H9 (cell line): ENCODE results near the gene DPP6. TPM values are rescaled to one million over a fixed set of nuclear protein-coding genes. Genes with fewer than 3 reads are reported as not detected.

Source experiments
- DNase-seq: peaks from one replicate; pipeline ENCODE4 v3.0.0-alpha.2; 2017
- H2AFZ ChIP-seq: one replicate; pipeline ENCODE4 v1.6.1; 2013; ENCODE audit warnings: mild to moderate bottlenecking, low read length, control low read depth, moderate library complexity
- H2AK5ac ChIP-seq: 2 replicates; pipeline ENCODE4 v1.6.1; 2013; ENCODE audit warnings: low read length, control low read depth, mixed read lengths; ENCODE audit not compliant: insufficient read length
- H2BK120ac ChIP-seq: one replicate; pipeline ENCODE4 v1.6.1; 2013; ENCODE audit warnings: low read depth, mild to moderate bottlenecking, low read length, control low read depth, inconsistent platforms; ENCODE audit not compliant: poor library complexity, severe bottlenecking
- H2BK12ac ChIP-seq: 2 replicates; pipeline ENCODE4 v1.6.1; 2013; ENCODE audit warnings: low read length, control low read depth, mixed read lengths, low read depth; ENCODE audit not compliant: insufficient read length
- H2BK15ac ChIP-seq: 2 replicates; pipeline ENCODE4 v1.6.1; 2013; ENCODE audit warnings: low read depth, low read length, control low read depth
- H2BK20ac ChIP-seq: one replicate; pipeline ENCODE4 v1.6.1; 2013; ENCODE audit warnings: low read depth, mild to moderate bottlenecking, low read length, control low read depth, inconsistent platforms; ENCODE audit not compliant: poor library complexity, severe bottlenecking
- H2BK5ac ChIP-seq: 2 replicates; pipeline ENCODE4 v1.6.1; 2013; ENCODE audit warnings: low read length, control low read depth, mixed read lengths; ENCODE audit not compliant: insufficient read length
- H3K14ac ChIP-seq: 2 replicates; pipeline ENCODE4 v1.6.1; 2013; ENCODE audit warnings: low read length, control low read depth; ENCODE audit not compliant: insufficient read depth
- H3K18ac ChIP-seq: 2 replicates; pipeline ENCODE4 v1.6.1; 2013; ENCODE audit warnings: low read depth, mild to moderate bottlenecking, mixed read lengths, low read length, control low read depth; ENCODE audit not compliant: insufficient read length
- H3K23ac ChIP-seq: 2 replicates; pipeline ENCODE4 v1.6.1; 2013; ENCODE audit warnings: low read length, control low read depth, mixed read lengths, low read depth; ENCODE audit not compliant: insufficient read length
- H3K23me2 ChIP-seq: 2 replicates; pipeline ENCODE4 v1.6.1; 2013; ENCODE audit warnings: low read depth, mild to moderate bottlenecking, mixed read lengths, low read length, control low read depth; ENCODE audit not compliant: insufficient read length, poor library complexity, severe bottlenecking
- H3K27ac ChIP-seq: 2 replicates; pipeline ENCODE4 v1.5.1; 2013; ENCODE audit warnings: low read length, control low read depth, mixed read lengths, low read depth; ENCODE audit not compliant: insufficient read length
- H3K27me3 ChIP-seq: 2 replicates; pipeline ENCODE4 v1.6.1; 2013; ENCODE audit warnings: low read length, control low read depth, inconsistent platforms; ENCODE audit not compliant: insufficient read depth
- H3K4ac ChIP-seq: 2 replicates; pipeline ENCODE4 v1.6.1; 2013; ENCODE audit warnings: low read depth, mild to moderate bottlenecking, control low read depth, inconsistent platforms, low read length, moderate library complexity
- H3K4me1 ChIP-seq: 2 replicates; pipeline ENCODE4 v1.6.1; 2013; ENCODE audit warnings: low read length, control low read depth, inconsistent platforms; ENCODE audit not compliant: insufficient read depth
- H3K4me2 ChIP-seq: 2 replicates; pipeline ENCODE4 v1.6.1; 2013; ENCODE audit warnings: low read length, control low read depth, mixed read lengths; ENCODE audit not compliant: insufficient read length, insufficient read depth
- H3K56ac ChIP-seq: 2 replicates; pipeline ENCODE4 v1.6.1; 2013; ENCODE audit warnings: low read depth, mild to moderate bottlenecking, mixed read lengths, low read length, control low read depth; ENCODE audit not compliant: insufficient read length
- H3K79me1 ChIP-seq: 2 replicates; pipeline ENCODE4 v1.6.1; 2013; ENCODE audit warnings: low read depth, mild to moderate bottlenecking, moderate library complexity, low read length, control low read depth, inconsistent platforms; ENCODE audit not compliant: insufficient read depth, poor library complexity, severe bottlenecking
- H3K79me2 ChIP-seq: 2 replicates; pipeline ENCODE4 v1.6.1; 2013; ENCODE audit warnings: low read length, control low read depth, inconsistent platforms; ENCODE audit not compliant: insufficient read depth
- H3K9ac ChIP-seq: 2 replicates; pipeline ENCODE4 v1.6.1; 2013; ENCODE audit warnings: low read length, control low read depth, mixed read lengths; ENCODE audit not compliant: insufficient read length; ENCODE audit errors: extremely low read depth
- H3K9me3 ChIP-seq: one replicate; pipeline ENCODE4 v1.6.1; 2013; ENCODE audit warnings: low read depth, low read length, inconsistent platforms; ENCODE audit not compliant: control insufficient read depth
- H3T11ph ChIP-seq: one replicate; pipeline ENCODE4 v1.6.1; 2013; ENCODE audit warnings: mild to moderate bottlenecking, low read length, control low read depth, inconsistent platforms
- H4K20me1 ChIP-seq: one replicate; pipeline ENCODE4 v1.6.1; 2013; ENCODE audit not compliant: control insufficient read depth, insufficient read length, insufficient read depth
- H4K5ac ChIP-seq: 2 replicates; pipeline ENCODE4 v1.6.1; 2013; ENCODE audit warnings: low read depth, mild to moderate bottlenecking, mixed read lengths, low read length, control low read depth; ENCODE audit not compliant: insufficient read length
- H4K8ac ChIP-seq: replicated peaks from 2 replicates; pipeline ENCODE4 v1.6.1; 2013; ENCODE audit warnings: low read length, control low read depth, mixed read lengths, low read depth; ENCODE audit not compliant: insufficient read length
- H4K91ac ChIP-seq: 2 replicates; pipeline ENCODE4 v1.6.1; 2013; ENCODE audit warnings: low read depth, mild to moderate bottlenecking, moderate library complexity, mixed read lengths, low read length, control low read depth; ENCODE audit not compliant: insufficient read length
- H3K27ac Mint-ChIP-seq, 3 experiments: 2 replicates in 2 of 3; 3 replicates in 1 of 3; pipeline ENCODE4 v1.8.0; 2020 to 2021; ENCODE audit warnings: mixed read lengths in 3 of 3, mild to moderate bottlenecking in 1 of 3, moderate library complexity in 1 of 3
- H3K27me3 Mint-ChIP-seq: 2 replicates; pipeline ENCODE4 v1.8.0; 2021; ENCODE audit warnings: low read depth, mild to moderate bottlenecking, moderate library complexity, mixed read lengths
- H3K36me3 Mint-ChIP-seq, 3 experiments: 2 replicates in 2 of 3; 3 replicates in 1 of 3; pipeline ENCODE4 v1.8.0; 2020 to 2021; ENCODE audit warnings: low read depth in 3 of 3, mixed read lengths in 3 of 3; ENCODE audit not compliant: insufficient read depth in 1 of 3
- H3K4me1 Mint-ChIP-seq, 2 experiments: 2 replicates each; pipeline ENCODE4 v1.8.0; 2020; ENCODE audit warnings: mixed read lengths in 2 of 2
- H3K4me3 Mint-ChIP-seq, 2 experiments: 2 replicates in 1 of 2; 3 replicates in 1 of 2; pipeline ENCODE4 v1.8.0; 2020 to 2021; ENCODE audit warnings: mild to moderate bottlenecking in 2 of 2, mixed read lengths in 2 of 2, moderate library complexity in 1 of 2
- H3K9me3 Mint-ChIP-seq, 2 experiments: 2 replicates in 1 of 2; 3 replicates in 1 of 2; pipeline ENCODE4 v1.8.0; 2020; ENCODE audit warnings: mild to moderate bottlenecking in 2 of 2, mixed read lengths in 2 of 2, moderate library complexity in 1 of 2
- CTCF ChIP-seq: fragments of 200-600 bp; sonication (generic); conservative IDR thresholded peaks from 3 replicates; pipeline ENCODE4 v1.8.0; 2021; ENCODE audit warnings: antibody characterized with exemption, mild to moderate bottlenecking
- WGBS: extraction: QIAGEN DNeasy Blood & Tissue Kit; methylation state at CpG from one replicate; pipeline ENCODE4 v1.1.7; 2013; ENCODE audit warnings: missing lambda C conversion rate, low lambda C conversion rate, mixed read lengths; ENCODE audit not compliant: insufficient read length; ENCODE audit errors: extremely low coverage; 5-methylcytosine and 5-hydroxymethylcytosine counted together
- total RNA-seq: library from RNA; stranded (reverse); gene quantifications from 2 replicates; pipeline ENCODE4 v1.2.1, GENCODE V29; 2021

Gene DPP6
- total RNA-seq, 1 experiment from 2014 or later: 4.5 TPM

GRCh38 chr7:154553711-154554265, 501.6 kb downstream of the DPP6 start:
- no peak overlapping the region for H2BK5ac ChIP-seq

More at GRCh38 chr7:154553711-154554265, 501.6 kb downstream of the DPP6 start:
- H3K14ac ChIP-seq: no peak overlapping the region
- no peak overlapping the region for H2BK120ac ChIP-seq
- no peak overlapping the region for H4K8ac ChIP-seq
- WGBS: no CpG with 5 or more reads among the region's 10 CpGs
- no peak overlapping the region for H4K5ac ChIP-seq
- peaks cover 5 to 10% of the 10 kb centered on the region in 2 experiments for H3K4me1 Mint-ChIP-seq
- H3K27ac Mint-ChIP-seq: no peak overlapping the region
- TF ChIP-seq CTCF: no peak
- no peak overlapping the region for H4K91ac ChIP-seq
- H3K27ac ChIP-seq: no peak overlapping the region
- no peak overlapping the region for H3K9ac ChIP-seq
- H3T11ph ChIP-seq: no peak overlapping the region
- H3K23ac ChIP-seq: no peak overlapping the region
- DNase-seq: no peak
- peaks cover under 1 to 6% of the 10 kb centered on the region in 2 experiments; a peak in 2 of 5 replicates for H3K9me3 Mint-ChIP-seq
- H3K79me1 ChIP-seq: no peaks in the 10 kb centered on the region
- H3K4me2 ChIP-seq: no peak overlapping the region
- no peak overlapping the region for H3K18ac ChIP-seq
- H2BK20ac ChIP-seq: no peak overlapping the region
- no peaks in the 10 kb centered on the region for H3K4me1 ChIP-seq
- H3K9me3 ChIP-seq: no peaks in the 10 kb centered on the region
- H3K56ac ChIP-seq: no peak overlapping the region
- peaks cover 0 to under 1% (median 0%) of the 10 kb centered on the region in 3 experiments; a peak in 2 of 7 replicates for H3K36me3 Mint-ChIP-seq
- no peaks in the 10 kb centered on the region for H3K27me3 ChIP-seq
- H3K23me2 ChIP-seq: no peaks in the 10 kb centered on the region
- no peak overlapping the region for H2BK15ac ChIP-seq
- no peak overlapping the region for H2BK12ac ChIP-seq
- H3K4me3 Mint-ChIP-seq: no peak overlapping the region
- no peaks in the 10 kb centered on the region for H3K27me3 Mint-ChIP-seq
- no peak overlapping the region for H3K4ac ChIP-seq
- H4K20me1 ChIP-seq: no peaks in the 10 kb centered on the region
- H2AFZ ChIP-seq: no peak overlapping the region
- no peak overlapping the region for H2AK5ac ChIP-seq
- H3K79me2 ChIP-seq: no peaks in the 10 kb centered on the region
